Activated CD4-positive, alpha-beta T cell treated with anti-CD3 and anti-CD28 coated beads, Interleukin-2, amount 10 ng/mL, durations not matched to agents 7 days and 5 days (primary cell): ENCODE results near the gene MEGF6. TPM values are rescaled to one million over a fixed set of nuclear protein-coding genes. Genes with fewer than 3 reads are reported as not detected.

Experiments
- CTCF ChIA-PET: fragments of 350-600 bp; sonication (Branson Sonifier 250); formaldehyde crosslinking; loops from one replicate; lab custom pipeline; 2021; ENCODE audit warnings: antibody characterized with exemption; lab: Charles Lee
- POLR2A ChIA-PET: fragments of 350-600 bp; sonication (Branson Sonifier 250); formaldehyde crosslinking; loops from one replicate; lab custom pipeline; 2021; ENCODE audit warnings: antibody characterized with exemption; lab: Charles Lee
- DNase-seq: peaks from one replicate; pipeline ENCODE4 v3.0.0-alpha.2; 2020
- H3K27ac Mint-ChIP-seq: one replicate; pipeline ENCODE4 v1.8.0; 2021; ENCODE audit warnings: mild to moderate bottlenecking, moderate library complexity, mixed read lengths
- H3K27me3 Mint-ChIP-seq: one replicate; pipeline ENCODE4 v1.8.0; 2021; ENCODE audit warnings: mixed read lengths
- H3K36me3 Mint-ChIP-seq: one replicate; pipeline ENCODE4 v1.8.0; 2021; ENCODE audit warnings: low read depth, mixed read lengths
- H3K4me1 Mint-ChIP-seq: one replicate; pipeline ENCODE4 v1.8.0; 2021; ENCODE audit warnings: mixed read lengths
- H3K4me3 Mint-ChIP-seq: one replicate; pipeline ENCODE4 v1.8.0; 2021; ENCODE audit warnings: mild to moderate bottlenecking, moderate library complexity, mixed read lengths
- H3K9me3 Mint-ChIP-seq: one replicate; pipeline ENCODE4 v1.8.0; 2021; ENCODE audit warnings: mixed read lengths
- total RNA-seq, 2 experiments: library from RNA; stranded (reverse); gene quantifications; one replicate each; pipeline ENCODE4 v1.2.3, GENCODE V29; 2021

Gene MEGF6
- total RNA-seq, 2 experiments from 2014 or later = 20.7 to 26.6 TPM

DNA sequence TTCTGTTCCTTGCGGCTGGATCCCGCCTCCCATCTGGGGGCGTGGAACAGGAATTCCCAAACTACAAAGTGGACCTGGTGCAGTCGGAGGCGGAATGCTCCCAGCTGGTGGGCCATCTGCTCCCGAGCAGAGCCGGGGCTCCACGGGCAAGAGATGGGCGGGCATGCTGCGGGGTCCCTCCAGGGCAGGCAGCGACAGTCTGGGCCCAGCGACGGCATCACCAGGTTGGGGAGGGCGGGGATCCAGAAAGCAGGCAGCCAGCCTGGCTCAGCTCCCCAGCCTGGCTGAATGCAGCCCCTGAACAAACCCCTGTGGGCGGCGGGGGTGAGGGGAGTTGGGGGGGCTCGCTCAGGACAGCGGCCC, 3.6 kb downstream of the MEGF6 start:
- Mint-ChIP-seq H3K4me3 (no peak overlapping the region), H3K9me3 (no peaks in the 10 kb centered on the region), H3K27me3 (peaks cover 17% of the 10 kb centered on the region), H3K27ac (no peak overlapping the region), H3K36me3 (no peaks in the 10 kb centered on the region), H3K4me1 (peaks cover 3% of the 10 kb centered on the region)
- no peak for DNase-seq
- ChIA-PET POLR2A (no interaction called here), CTCF (interaction anchor here (0.8 to 1.0 kb wide), 2 partner anchors 10 to 11 kb away, joined by 3 read pairs; no protein-coding TSS in a partner anchor)

DNA sequence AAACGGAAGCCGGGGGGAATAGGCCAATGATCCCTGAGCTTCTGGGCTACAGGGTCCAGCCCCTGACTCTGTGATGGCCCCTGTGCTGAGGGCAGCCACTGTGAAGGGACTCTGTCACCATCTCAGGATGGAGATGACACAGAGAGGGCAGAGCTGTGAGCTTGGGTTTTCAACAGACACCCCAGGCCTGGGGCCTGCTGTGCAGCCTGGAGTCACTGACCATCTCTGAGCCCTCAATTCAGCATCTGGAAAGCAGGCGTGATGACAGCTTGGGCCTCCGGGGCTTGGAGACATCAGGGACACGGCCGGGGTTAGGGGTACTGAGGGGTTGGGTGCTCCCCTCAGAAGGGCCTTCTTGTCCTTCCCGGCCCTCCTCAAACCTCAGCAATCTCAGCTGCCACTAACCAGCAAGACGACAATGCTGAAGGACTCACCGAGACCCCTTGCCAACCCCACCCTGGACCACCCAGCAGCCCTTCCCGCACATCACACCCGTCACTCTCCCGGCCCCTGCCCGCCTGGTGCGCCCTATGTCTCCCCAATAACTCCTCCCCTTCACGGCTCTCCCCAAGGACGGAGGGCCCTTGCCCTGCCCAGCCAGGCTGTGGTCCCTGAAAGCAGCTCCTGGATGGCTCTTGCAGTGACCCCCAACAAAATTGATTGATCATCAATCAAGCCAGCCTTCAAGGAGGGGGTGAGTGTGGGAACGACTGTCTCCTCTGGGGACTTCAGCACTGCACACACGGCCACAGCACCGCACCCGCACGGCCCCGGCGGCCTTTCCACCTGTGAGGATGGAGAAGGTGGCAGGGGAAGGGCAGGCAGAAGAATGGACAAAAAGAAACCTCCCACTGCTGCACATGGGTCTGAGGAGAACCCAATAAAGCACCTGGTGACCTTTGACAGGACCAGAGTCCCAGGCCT, 4.3 kb downstream of the MEGF6 start:
- Mint-ChIP-seq H3K36me3 (no peaks in the 10 kb centered on the region), H3K27ac (no peak overlapping the region), H3K4me3 (no peak overlapping the region), H3K9me3 (no peaks in the 10 kb centered on the region), H3K27me3 (peaks cover 14% of the 10 kb centered on the region), H3K4me1 (peaks cover 3% of the 10 kb centered on the region)
- ChIA-PET POLR2A (no interaction called here), CTCF (interaction anchor here (0.8 kb wide), 1 partner anchor 10 kb away, joined by 3 read pairs; no protein-coding TSS in a partner anchor)
- DNase-seq = no peak

DNA sequence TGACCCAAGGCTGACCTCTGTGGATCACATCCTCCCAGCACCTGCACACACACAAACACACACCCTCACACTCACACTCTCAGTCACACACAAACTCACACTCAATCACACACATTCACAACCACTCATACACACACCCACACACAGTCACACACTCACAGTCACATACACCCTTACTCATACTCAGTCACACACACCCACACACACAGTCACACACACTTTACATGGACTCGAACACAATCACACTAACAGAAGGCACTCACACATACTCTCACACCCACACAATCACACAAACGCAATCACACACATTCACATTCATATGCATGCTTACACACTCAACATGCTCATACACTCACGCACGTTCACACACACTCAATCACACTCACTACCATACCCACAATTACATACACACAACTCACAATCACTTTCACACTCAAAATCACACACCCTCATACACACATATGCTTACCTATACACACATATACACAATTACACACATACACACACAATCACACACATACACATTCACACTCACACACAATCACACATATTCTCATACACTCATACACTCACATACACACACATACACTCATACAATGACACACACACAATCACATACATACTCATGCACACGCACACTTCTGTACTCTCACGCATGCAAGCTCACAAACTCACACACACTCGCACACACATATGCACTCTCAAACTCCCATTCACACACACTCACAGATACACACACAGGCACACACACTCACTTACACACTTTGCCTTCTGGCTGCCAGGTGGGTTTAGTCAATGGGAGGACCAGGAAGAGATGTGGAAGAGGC, 6.1 kb downstream of the MEGF6 start:
- H3K36me3 Mint-ChIP-seq = no peaks in the 10 kb centered on the region
- ChIA-PET POLR2A (no interaction called here), CTCF (no interaction called here)
- H3K4me1 Mint-ChIP-seq = no peaks in the 10 kb centered on the region
- H3K9me3 Mint-ChIP-seq = no peaks in the 10 kb centered on the region
- H3K27me3 Mint-ChIP-seq = peaks cover 5% of the 10 kb centered on the region
- no peak for DNase-seq
- H3K4me3 Mint-ChIP-seq = no peak overlapping the region
- H3K27ac Mint-ChIP-seq = no peak overlapping the region

DNA sequence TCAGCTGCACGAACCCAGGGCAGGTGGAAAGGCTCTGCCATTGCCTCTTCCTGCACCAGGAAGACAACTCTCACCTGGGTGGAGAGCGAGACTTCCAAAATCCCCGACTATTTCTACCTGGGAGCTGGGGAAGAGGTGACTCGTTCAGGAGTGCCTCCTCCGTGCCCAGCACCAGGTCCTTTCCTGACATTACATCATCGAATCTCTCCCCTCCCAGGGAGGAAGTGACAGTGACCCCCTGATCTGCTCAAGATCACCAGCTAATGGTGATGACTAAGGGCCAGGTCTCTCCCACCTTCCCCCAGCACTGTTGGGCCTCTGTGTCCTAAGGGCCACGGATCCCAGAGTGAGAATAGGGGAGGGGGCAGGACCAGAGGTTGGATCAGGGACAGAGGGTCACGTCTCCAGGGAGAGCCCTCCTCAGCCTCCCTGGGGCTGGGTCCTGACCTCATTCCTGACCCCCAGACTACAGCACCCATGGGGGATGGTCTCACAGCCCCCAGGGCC, 6.8 kb downstream of the MEGF6 start:
- no peaks in the 10 kb centered on the region for H3K9me3 Mint-ChIP-seq
- no peak for DNase-seq
- no peak overlapping the region for H3K4me3 Mint-ChIP-seq
- H3K4me1 Mint-ChIP-seq = no peaks in the 10 kb centered on the region
- ChIA-PET POLR2A (no interaction called here), CTCF (interaction anchor here (1.6 kb wide), 1 partner anchor 16 kb away, joined by 4 read pairs; no protein-coding TSS in a partner anchor)
- H3K27ac Mint-ChIP-seq = no peak overlapping the region
- H3K27me3 Mint-ChIP-seq = peaks cover 5% of the 10 kb centered on the region
- H3K36me3 Mint-ChIP-seq = no peaks in the 10 kb centered on the region

DNA sequence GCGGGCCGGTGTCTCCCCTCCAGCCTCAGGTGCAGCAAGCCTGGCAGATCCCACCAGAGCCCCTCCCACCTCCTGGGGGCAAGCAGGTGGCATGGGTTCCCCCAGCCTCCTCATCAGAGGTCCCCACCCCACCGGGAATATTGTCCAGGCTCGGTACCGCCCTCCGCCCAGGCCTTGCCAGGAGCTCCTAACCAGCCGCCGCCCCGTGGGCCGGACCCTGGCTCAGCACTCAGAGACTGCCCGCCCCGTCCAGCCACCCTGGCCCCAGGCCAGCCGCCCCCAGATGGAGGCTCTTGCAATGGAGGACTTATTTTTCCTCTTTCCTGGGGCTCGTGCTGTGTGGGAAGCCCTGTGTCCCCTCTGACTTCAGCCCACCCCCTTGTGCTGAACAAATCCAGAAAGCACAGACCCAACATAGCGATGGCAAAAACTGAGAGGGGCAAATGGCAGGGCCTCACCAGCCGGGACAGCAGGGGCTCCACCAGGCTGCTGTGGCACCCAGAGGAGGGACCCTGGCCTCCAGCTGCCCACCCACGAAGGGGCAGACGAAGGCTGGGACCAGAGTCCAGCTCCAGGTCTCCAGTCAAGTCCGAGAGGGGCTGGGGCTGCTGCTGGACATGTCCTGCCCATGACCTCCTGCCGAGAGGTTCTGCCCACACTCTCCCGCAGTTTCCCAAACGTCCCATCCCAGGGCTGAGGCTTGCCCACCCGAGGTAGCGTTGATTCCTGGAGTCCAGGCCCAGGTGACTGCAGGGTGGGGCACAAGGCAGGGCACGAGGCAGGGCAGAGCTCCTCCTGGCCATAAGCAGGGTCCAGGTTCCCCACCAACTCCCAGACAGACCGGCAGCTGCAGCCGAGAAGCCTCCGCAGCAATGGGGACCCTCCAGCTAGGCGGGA, 7.5 kb downstream of the MEGF6 start:
- POLR2A ChIA-PET = no interaction called here
- H3K27ac Mint-ChIP-seq = no peak overlapping the region
- no peaks in the 10 kb centered on the region for H3K9me3 Mint-ChIP-seq
- H3K36me3 Mint-ChIP-seq = no peaks in the 10 kb centered on the region
- no peak for DNase-seq
- CTCF ChIA-PET = interaction anchor here (1.6 kb wide), 1 partner anchor 16 kb away, joined by 4 read pairs; no protein-coding TSS in a partner anchor
- no peak overlapping the region for H3K4me3 Mint-ChIP-seq
- no peaks in the 10 kb centered on the region for H3K4me1 Mint-ChIP-seq
- no peaks in the 10 kb centered on the region for H3K27me3 Mint-ChIP-seq

DNA sequence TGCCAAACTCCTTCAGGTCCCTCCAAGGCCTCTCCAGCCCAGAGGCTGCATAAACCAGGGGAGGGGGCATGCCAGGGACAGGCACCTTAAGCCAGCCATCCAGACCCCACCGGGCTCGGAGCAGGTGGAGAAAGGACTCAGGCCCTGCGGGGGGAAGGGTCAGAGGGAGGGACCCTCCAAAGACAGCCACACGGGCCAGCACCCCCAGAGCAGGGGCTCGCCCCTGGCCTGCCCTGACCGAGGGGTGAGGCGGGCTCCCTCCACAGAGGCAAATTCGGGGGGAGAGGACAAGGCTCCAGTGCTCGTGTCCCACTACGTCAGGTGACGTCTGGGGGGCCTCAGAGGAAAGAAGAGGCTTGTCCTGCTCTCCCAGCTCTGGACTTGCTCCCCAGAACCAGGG, 8.2 kb downstream of the MEGF6 start:
- Mint-ChIP-seq H3K4me3 (no peak overlapping the region), H3K27ac (no peak overlapping the region), H3K27me3 (no peaks in the 10 kb centered on the region), H3K36me3 (no peaks in the 10 kb centered on the region), H3K9me3 (no peaks in the 10 kb centered on the region), H3K4me1 (peaks cover 3% of the 10 kb centered on the region)
- ChIA-PET POLR2A (no interaction called here), CTCF (interaction anchor here (1.6 kb wide), 1 partner anchor 17 kb away, joined by 4 read pairs; no protein-coding TSS in a partner anchor)
- DNase-seq = no peak

DNA sequence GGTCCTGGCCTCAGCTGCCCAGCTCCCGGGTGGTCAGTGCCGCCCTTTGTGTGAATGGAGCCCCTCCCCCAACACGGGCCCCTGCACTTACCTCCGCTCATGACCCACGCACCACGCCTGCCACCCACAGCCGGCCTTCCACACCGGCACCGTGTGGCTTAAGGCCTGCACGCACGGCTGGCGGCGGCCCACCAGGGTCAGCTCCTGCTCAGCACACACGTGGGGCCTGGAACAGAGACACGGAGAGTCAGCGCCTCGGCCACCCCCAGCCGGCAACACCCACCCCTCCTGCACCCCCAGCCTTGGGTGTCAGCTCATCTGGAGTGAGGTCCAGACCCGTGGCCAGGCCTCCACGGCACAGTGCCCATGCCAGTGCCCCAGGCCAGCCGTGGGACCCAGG, 8.9 kb downstream of the MEGF6 start:
- Mint-ChIP-seq H3K4me1 (peaks cover 11% of the 10 kb centered on the region), H3K36me3 (no peaks in the 10 kb centered on the region), H3K27ac (no peak overlapping the region), H3K4me3 (no peak overlapping the region), H3K9me3 (no peaks in the 10 kb centered on the region), H3K27me3 (no peaks in the 10 kb centered on the region)
- ChIA-PET CTCF (interaction anchor here (0.6 kb wide), 1 partner anchor 11 kb away, joined by 3 read pairs; no protein-coding TSS in a partner anchor), POLR2A (no interaction called here)
- DNase-seq = no peak

DNA sequence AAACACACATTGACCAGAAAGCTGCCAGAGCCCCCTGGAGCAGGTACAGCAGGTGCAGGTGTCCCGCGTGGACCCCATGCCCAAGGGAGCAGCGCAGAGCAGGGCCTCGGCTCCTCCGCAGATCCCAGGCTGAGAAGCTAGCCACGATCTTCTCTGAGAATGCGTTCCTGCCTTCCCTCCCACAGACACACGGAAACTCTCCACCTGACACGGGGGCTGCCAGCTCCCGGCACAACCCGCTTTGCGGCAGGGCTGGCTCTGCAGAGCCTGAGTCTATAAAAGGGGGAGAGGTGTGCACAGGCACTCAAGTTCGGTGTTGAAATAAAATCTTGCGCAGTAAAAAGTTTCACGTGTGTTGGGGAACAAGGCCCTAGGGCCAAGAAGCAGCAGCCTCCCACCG, 9.6 kb downstream of the MEGF6 start:
- no peak overlapping the region for H3K4me3 Mint-ChIP-seq
- DNase-seq = no peak
- H3K9me3 Mint-ChIP-seq = no peaks in the 10 kb centered on the region
- peaks cover 14% of the 10 kb centered on the region for H3K4me1 Mint-ChIP-seq
- H3K27ac Mint-ChIP-seq = no peak overlapping the region
- ChIA-PET CTCF (interaction anchor here (0.6 kb wide), 1 partner anchor 11 kb away, joined by 3 read pairs; no protein-coding TSS in a partner anchor), POLR2A (no interaction called here)
- no peaks in the 10 kb centered on the region for H3K27me3 Mint-ChIP-seq
- H3K36me3 Mint-ChIP-seq = no peaks in the 10 kb centered on the region

DNA sequence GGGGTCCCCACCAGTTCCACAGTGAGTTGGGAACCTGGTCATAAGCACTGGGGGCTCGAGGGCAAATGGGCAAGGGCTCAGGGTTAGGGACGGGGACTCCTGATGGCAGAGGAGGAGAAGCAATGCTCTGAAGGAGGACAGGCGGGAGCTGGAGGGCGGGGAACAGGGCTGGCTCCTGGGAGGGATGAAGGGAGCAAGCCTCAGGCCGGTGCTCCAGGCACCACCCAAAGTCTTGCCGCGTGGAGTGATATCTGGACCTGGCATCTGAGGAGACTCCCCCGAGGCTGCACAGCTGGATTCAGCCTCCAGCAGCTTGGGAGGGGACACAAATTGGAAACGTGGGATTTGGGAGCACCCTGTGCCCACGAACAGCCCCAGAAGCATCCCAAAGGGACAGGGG, 11.0 kb downstream of the MEGF6 start:
- Mint-ChIP-seq H3K27me3 (no peaks in the 10 kb centered on the region), H3K9me3 (no peaks in the 10 kb centered on the region), H3K36me3 (no peaks in the 10 kb centered on the region), H3K4me3 (no peak overlapping the region), H3K27ac (no peak overlapping the region), H3K4me1 (peaks cover 14% of the 10 kb centered on the region)
- ChIA-PET POLR2A (no interaction called here), CTCF (no interaction called here)
- DNase-seq = no peak

DNA sequence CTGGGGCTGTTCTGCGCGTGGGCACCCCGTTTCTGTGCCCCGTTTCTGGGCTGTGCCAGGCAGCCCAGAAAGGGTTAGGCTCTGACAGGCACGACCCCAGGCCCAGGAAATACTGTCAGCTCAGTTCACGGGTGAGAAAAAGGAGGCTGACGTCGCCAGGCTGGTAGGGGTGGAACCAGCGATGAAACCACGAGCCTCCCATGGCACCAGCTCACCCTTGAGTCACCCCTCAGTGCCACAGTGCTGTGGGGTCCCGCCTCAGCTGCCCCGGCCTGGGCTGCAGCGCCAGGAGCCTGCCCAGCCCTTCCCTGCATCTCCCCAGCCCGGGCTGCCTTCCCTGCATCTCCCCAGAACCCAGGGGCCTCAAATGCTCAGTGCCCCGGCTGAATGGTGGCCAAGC, 11.5 kb downstream of the MEGF6 start:
- CTCF ChIA-PET = no interaction called here
- peaks cover 14% of the 10 kb centered on the region for H3K4me1 Mint-ChIP-seq

DNA sequence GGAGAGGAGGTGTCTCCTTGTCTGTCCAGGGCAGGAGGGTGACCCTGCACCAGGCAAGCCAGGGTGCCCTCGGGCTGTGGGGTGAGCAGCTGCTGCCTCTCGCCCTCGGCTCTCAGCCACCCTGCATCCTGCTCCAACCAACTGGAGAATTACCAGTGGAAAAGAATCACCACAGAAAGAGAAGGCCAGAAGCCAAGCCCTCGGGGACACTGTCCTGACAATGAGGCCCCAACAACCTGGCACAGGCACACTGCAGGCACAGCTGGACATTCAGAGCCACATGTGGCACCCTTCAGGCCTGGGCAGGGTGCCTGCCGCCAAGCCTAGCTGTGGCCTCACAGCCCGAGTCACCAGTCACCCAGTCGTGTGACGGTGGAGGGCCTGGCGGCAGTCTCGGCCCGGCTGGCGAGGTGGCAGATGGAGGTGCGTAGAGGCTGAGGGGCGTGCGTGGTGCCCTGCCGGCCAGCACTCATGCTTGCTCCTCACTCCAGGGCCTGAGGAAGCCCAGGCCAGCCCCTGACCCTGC, 12.0 kb downstream of the MEGF6 start:
- Mint-ChIP-seq H3K4me3 (no peak overlapping the region), H3K27ac (no peak overlapping the region), H3K27me3 (no peaks in the 10 kb centered on the region), H3K4me1 (peaks cover 14% of the 10 kb centered on the region), H3K36me3 (no peaks in the 10 kb centered on the region), H3K9me3 (no peaks in the 10 kb centered on the region)
- no peak for DNase-seq
- POLR2A ChIA-PET = no interaction called here
- CTCF ChIA-PET = no interaction called here

More for the DNA sequence above, 11.5 kb downstream of the MEGF6 start:
- H3K4me3 Mint-ChIP-seq = no peak overlapping the region
- no peaks in the 10 kb centered on the region for H3K36me3 Mint-ChIP-seq
- H3K9me3 Mint-ChIP-seq = no peaks in the 10 kb centered on the region
- no peak overlapping the region for H3K27ac Mint-ChIP-seq
- no peak for DNase-seq
- H3K27me3 Mint-ChIP-seq = no peaks in the 10 kb centered on the region
- POLR2A ChIA-PET = no interaction called here
